ENCODE results near the gene ZC3H7B.

Gene ZC3H7B

GRCh38 chr22:41381329-41382097 is 80.2 kb downstream of the ZC3H7B start, which contains the start of gene TEF:
Gene TEF, plus strand, starts transcription at chr22:41381942. Its CDS starts 103 bp downstream, at chr22:41382045.
- peak within 1 kb of the TSS; percentile 62 for H3K4me3 ChIP-seq (ENCODE audit: low read depth, low read length)
- TF ChIP-seq CTCF (IDR thresholded peaks at IDR 0.05; ENCODE audit: borderline replicate concordance, insufficient read depth, low read depth, low read length): no peak

GRCh38 chr22:41382098-41382578 is 80.8 kb downstream of the ZC3H7B start:
- no peak for TF ChIP-seq CTCF (IDR thresholded peaks at IDR 0.05; ENCODE audit: borderline replicate concordance, insufficient read depth, low read depth, low read length)
- peak overlapping the region; percentile 61 for H3K4me3 ChIP-seq (ENCODE audit: low read depth, low read length)

GRCh38 chr22:41382610-41383009 is 81.3 kb downstream of the ZC3H7B start:
- TF ChIP-seq CTCF (IDR thresholded peaks at IDR 0.05; ENCODE audit: borderline replicate concordance, insufficient read depth, low read depth, low read length): no peak
- H3K4me3 ChIP-seq (ENCODE audit: low read depth, low read length): peak overlapping the region; percentile 61

GRCh38 chr22:41383085-41383484 is 81.8 kb downstream of the ZC3H7B start:
- H3K4me3 ChIP-seq (ENCODE audit: low read depth, low read length): no peak overlapping the region

GRCh38 chr22:41384128-41384527 is 82.8 kb downstream of the ZC3H7B start:
- no peak for TF ChIP-seq CTCF (IDR thresholded peaks at IDR 0.05; ENCODE audit: borderline replicate concordance, insufficient read depth, low read depth, low read length)

More at GRCh38 chr22:41383085-41383484, 81.8 kb downstream of the ZC3H7B start:
- no peak for TF ChIP-seq CTCF (IDR thresholded peaks at IDR 0.05; ENCODE audit: borderline replicate concordance, insufficient read depth, low read depth, low read length)

GRCh38 chr22:41387341-41387740 is 86.0 kb downstream of the ZC3H7B start:
- TF ChIP-seq CTCF (IDR thresholded peaks at IDR 0.05; ENCODE audit: borderline replicate concordance, insufficient read depth, low read depth, low read length): no peak

More at GRCh38 chr22:41384128-41384527, 82.8 kb downstream of the ZC3H7B start:
- no peak overlapping the region for H3K4me3 ChIP-seq (ENCODE audit: low read depth, low read length)

GRCh38 chr22:41394012-41394356 is 92.7 kb downstream of the ZC3H7B start:
- H3K4me3 ChIP-seq (ENCODE audit: low read depth, low read length): no peak overlapping the region
- TF ChIP-seq CTCF (IDR thresholded peaks at IDR 0.05; ENCODE audit: borderline replicate concordance, insufficient read depth, low read depth, low read length): no peak

More at GRCh38 chr22:41387341-41387740, 86.0 kb downstream of the ZC3H7B start:
- H3K4me3 ChIP-seq (ENCODE audit: low read depth, low read length): no peak overlapping the region
